Progenitor cell of endocrine pancreas (in vitro differentiated cells): ENCODE data around the gene SCLT1. TPM values are rescaled to one million over a fixed set of nuclear protein-coding genes. Genes with fewer than 3 reads are reported as not detected.

Experiments used
- DNase-seq: peaks from one replicate; pipeline ENCODE4 v3.0.0; 2021; ENCODE audit warnings: low spot score; ENCODE audit not compliant: unreplicated experiment
- H3K27ac Mint-ChIP-seq: 2 replicates; pipeline ENCODE4 v1.8.0; 2021; ENCODE audit warnings: mild to moderate bottlenecking, moderate library complexity, mixed read lengths
- H3K27me3 Mint-ChIP-seq: 2 replicates; pipeline ENCODE4 v1.8.0; 2021; ENCODE audit warnings: mixed read lengths
- H3K36me3 Mint-ChIP-seq: 2 replicates; pipeline ENCODE4 v1.8.0; 2022; ENCODE audit warnings: mixed read lengths; ENCODE audit not compliant: insufficient read depth
- H3K4me1 Mint-ChIP-seq: 2 replicates; pipeline ENCODE4 v1.8.0; 2021; ENCODE audit warnings: low read depth, mixed read lengths
- H3K4me3 Mint-ChIP-seq: 2 replicates; pipeline ENCODE4 v1.8.0; 2021; ENCODE audit warnings: low read depth, mild to moderate bottlenecking, moderate library complexity, mixed read lengths
- H3K9me3 Mint-ChIP-seq: 2 replicates; pipeline ENCODE4 v1.8.0; 2021; ENCODE audit warnings: low read depth, mixed read lengths
- total RNA-seq: library from RNA; stranded (reverse); gene quantifications from 2 replicates; pipeline ENCODE4 v1.2.1, GENCODE V29; 2021
- TF ChIP-seq, protein P1 (sequence below): fragments of 200-600 bp; sonication (generic); IDR thresholded peaks from one replicate; pipeline ENCODE4 v1.5.0; 2021; ENCODE audit warnings: antibody characterized with exemption, mild to moderate bottlenecking; ENCODE audit not compliant: unreplicated experiment

SCLT1 gene
- total RNA-seq, 1 donor from 2014 or later = 16.1 TPM

DNA sequence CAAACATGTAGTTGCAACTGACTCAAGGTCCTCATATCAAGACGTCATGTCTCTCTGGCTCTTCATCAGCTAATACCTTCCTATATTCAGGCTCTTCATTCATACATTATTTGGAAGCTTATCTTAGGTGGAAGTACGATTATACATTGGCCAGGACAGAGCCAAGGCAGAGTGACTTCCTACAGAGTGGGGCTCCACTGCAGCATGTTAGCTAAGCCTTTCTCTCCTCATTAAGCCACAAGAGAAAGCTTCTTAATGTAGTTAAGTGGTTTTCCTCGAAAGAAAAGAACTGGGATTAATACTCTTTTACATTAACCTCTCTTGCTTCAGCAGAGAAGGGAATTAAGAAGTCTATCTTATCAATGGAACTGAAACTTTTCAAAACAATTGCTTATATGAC, 17.6 kb upstream of the SCLT1 start:
- Mint-ChIP-seq H3K9me3 (no peaks in the 10 kb centered on the region), H3K4me3 (no peak overlapping the region), H3K27ac (no peak overlapping the region), H3K36me3 (no peaks in the 10 kb centered on the region), H3K27me3 (no peaks in the 10 kb centered on the region), H3K4me1 (peaks cover 9% of the 10 kb centered on the region)
- no peak for DNase-seq
- TF ChIP-seq, protein P1, sequence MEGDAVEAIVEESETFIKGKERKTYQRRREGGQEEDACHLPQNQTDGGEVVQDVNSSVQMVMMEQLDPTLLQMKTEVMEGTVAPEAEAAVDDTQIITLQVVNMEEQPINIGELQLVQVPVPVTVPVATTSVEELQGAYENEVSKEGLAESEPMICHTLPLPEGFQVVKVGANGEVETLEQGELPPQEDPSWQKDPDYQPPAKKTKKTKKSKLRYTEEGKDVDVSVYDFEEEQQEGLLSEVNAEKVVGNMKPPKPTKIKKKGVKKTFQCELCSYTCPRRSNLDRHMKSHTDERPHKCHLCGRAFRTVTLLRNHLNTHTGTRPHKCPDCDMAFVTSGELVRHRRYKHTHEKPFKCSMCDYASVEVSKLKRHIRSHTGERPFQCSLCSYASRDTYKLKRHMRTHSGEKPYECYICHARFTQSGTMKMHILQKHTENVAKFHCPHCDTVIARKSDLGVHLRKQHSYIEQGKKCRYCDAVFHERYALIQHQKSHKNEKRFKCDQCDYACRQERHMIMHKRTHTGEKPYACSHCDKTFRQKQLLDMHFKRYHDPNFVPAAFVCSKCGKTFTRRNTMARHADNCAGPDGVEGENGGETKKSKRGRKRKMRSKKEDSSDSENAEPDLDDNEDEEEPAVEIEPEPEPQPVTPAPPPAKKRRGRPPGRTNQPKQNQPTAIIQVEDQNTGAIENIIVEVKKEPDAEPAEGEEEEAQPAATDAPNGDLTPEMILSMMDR = no peak

- H3K36me3 Mint-ChIP-seq = no peaks in the 10 kb centered on the region
- H3K9me3 Mint-ChIP-seq = no peaks in the 10 kb centered on the region
- no peak for DNase-seq
- H3K4me1 Mint-ChIP-seq = peaks cover 9% of the 10 kb centered on the region
- TF ChIP-seq, protein P1 = no peak
- no peak overlapping the region for H3K27ac Mint-ChIP-seq
- no peak overlapping the region for H3K4me3 Mint-ChIP-seq
- H3K27me3 Mint-ChIP-seq = no peaks in the 10 kb centered on the region
These were observed 16.9 kb upstream of the SCLT1 start for GRCh38 chr4:129109965-129110824.

- Mint-ChIP-seq H3K4me1 (peaks cover 7% of the 10 kb centered on the region), H3K4me3 (peak overlapping the region; percentile 6), H3K36me3 (no peaks in the 10 kb centered on the region), H3K9me3 (peaks cover 4% of the 10 kb centered on the region), H3K27ac (no peak overlapping the region), H3K27me3 (no peaks in the 10 kb centered on the region)
- TF ChIP-seq, protein P1 = no peak
- no peak for DNase-seq
These were observed 5.2 kb upstream of the SCLT1 start for GRCh38 chr4:129098531-129099001.

DNA sequence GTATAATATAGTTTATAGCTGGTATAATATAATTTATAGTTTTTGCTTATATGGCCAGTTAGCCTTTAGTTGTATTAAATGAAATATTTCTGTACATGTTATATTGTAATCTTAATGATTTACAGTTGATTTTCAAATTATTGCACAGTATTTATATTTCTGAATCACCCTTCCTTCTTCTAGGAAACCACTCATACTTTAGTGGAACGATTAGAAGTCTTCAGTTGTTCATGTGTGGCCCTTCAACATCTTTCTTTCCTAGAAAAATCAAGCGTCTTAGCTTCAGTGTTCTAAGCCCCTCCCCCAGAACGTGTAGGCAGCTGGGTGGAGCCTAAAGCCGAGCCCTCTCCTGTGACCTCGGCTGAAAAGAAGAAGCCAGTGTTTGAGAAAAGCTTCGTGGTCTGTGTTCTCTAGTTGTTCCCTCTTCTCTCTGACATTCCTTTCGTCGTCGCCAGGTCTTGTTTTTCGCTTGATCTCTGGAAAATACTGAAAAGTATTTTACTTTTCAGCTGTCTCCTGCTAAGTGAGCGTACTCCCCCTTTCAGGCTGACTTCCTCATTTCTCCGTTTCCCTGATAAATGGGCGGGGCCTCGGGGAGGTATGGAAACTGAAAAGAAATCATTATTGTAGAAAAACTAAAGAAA, 2.6 kb upstream of the SCLT1 start, which contains the start of gene C4orf33:
TSS of gene C4orf33 (plus strand) at position 342 of the 644 bp plus-strand sequence. CDS start 6,459 bp downstream, outside the sequence.
- Mint-ChIP-seq H3K4me3 (peak within 1 kb of the TSS; percentile 93), H3K27ac (peak within 1 kb of the TSS; percentile 98), H3K36me3 (no peaks in the 10 kb centered on the region), H3K9me3 (peaks cover 4% of the 10 kb centered on the region), H3K4me1 (peaks cover 8% of the 10 kb centered on the region), H3K27me3 (no peaks in the 10 kb centered on the region)
- TF ChIP-seq, protein P1 = no peak
- DNase-seq = peak; percentile 28

DNA sequence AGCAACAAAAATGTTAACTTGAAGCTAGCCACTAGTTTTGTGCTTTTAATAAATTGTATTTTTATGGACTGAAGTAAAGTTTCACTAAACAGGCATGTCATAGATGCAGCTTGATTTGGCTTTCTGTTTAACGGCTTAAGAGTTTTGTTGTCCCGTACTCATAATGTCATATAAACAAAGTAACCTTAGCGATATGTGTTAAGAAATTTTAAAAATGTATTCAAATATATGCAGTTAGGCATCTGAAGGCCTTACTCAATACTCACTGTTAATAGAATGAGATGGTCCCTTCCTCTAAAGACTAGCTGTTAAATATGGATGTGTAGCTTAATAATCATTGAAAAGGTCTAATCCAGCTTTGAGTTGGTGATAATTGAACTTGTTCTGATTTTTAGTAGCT, 1.0 kb upstream of the SCLT1 start:
- Mint-ChIP-seq H3K4me3 (no peak overlapping the region), H3K9me3 (peaks cover 1% of the 10 kb centered on the region), H3K27ac (no peak overlapping the region), H3K27me3 (no peaks in the 10 kb centered on the region), H3K36me3 (no peaks in the 10 kb centered on the region), H3K4me1 (peaks cover 7% of the 10 kb centered on the region)
- DNase-seq = no peak
- TF ChIP-seq, protein P1 = no peak
